Smooth muscle cell (in vitro differentiated cells): ENCODE data around the gene ANO10. TPM values are rescaled to one million over a fixed set of nuclear protein-coding genes. Genes with fewer than 3 reads are reported as not detected.

Source experiments
- DNase-seq: peaks from one replicate; lab custom pipeline; 2025; ENCODE audit not compliant: unreplicated experiment; lab: John Stamatoyannopoulos, UW
- H2AFZ ChIP-seq: fragments of 200-600 bp; sonication (generic); 2 replicates; pipeline ENCODE4 v1.6.0; 2016; ENCODE audit warnings: antibody characterized with exemption, low read depth, mild to moderate bottlenecking
- H3F3A ChIP-seq: fragments of 200-600 bp; sonication (generic); 2 replicates; pipeline ENCODE4 v1.6.0; 2017; ENCODE audit warnings: antibody characterized with exemption, low read depth
- H3K27ac ChIP-seq: fragments of 200-600 bp; sonication (generic); 2 replicates; pipeline ENCODE4 v1.5.1; 2016; ENCODE audit warnings: low read depth, mild to moderate bottlenecking
- H3K27me3 ChIP-seq: fragments of 200-600 bp; sonication (generic); 2 replicates; pipeline ENCODE4 v1.6.1; 2016; ENCODE audit warnings: low read depth, mild to moderate bottlenecking
- H3K36me3 ChIP-seq: fragments of 200-600 bp; sonication (generic); 2 replicates; pipeline ENCODE4 v1.5.1; 2016; ENCODE audit warnings: low read depth
- H3K4me1 ChIP-seq: fragments of 200-600 bp; sonication (generic); 2 replicates; pipeline ENCODE4 v1.5.1; 2016; ENCODE audit warnings: low read depth
- H3K4me2 ChIP-seq: fragments of 200-600 bp; sonication (generic); 2 replicates; pipeline ENCODE4 v1.6.0; 2016; ENCODE audit warnings: mild to moderate bottlenecking
- H3K4me3 ChIP-seq: fragments of 200-600 bp; sonication (generic); 2 replicates; pipeline ENCODE4 v1.5.1; 2016; ENCODE audit warnings: mild to moderate bottlenecking
- H3K79me2 ChIP-seq: fragments of 200-600 bp; sonication (generic); 2 replicates; pipeline ENCODE4 v1.6.0; 2016; ENCODE audit warnings: low read depth, mild to moderate bottlenecking
- H3K9ac ChIP-seq: fragments of 200-600 bp; sonication (generic); 2 replicates; pipeline ENCODE4 v1.6.0; 2016; ENCODE audit warnings: low read depth
- H3K9me3 ChIP-seq: fragments of 200-600 bp; sonication (generic); replicated peaks from 2 replicates; pipeline ENCODE4 v1.5.1; 2016; ENCODE audit warnings: low read depth
- H4K20me1 ChIP-seq: fragments of 200-600 bp; sonication (generic); 2 replicates; pipeline ENCODE4 v1.6.0; 2016; ENCODE audit warnings: low read depth
- CTCF ChIP-seq: fragments of 200-600 bp; sonication (generic); IDR thresholded peaks from 2 replicates; pipeline ENCODE4 v1.5.1; 2017; ENCODE audit warnings: borderline replicate concordance, mild to moderate bottlenecking, antibody characterized with exemption; ENCODE audit not compliant: insufficient read depth, poor library complexity, severe bottlenecking
- WGBS: methylation state at CpG from one replicate; pipeline ENCODE4 v1.1.7; 2016; ENCODE audit warnings: low lambda C conversion rate; 5-methylcytosine and 5-hydroxymethylcytosine counted together
- polyA plus RNA-seq: library from polyadenylated mRNA; unstranded; fragments of >200 nt; fragmentation: Nextera tagmentation; extraction: Ambion mirVana; gene quantifications from 2 replicates; pipeline ENCODE4 v1.2.1, GENCODE V29; 2016
- total RNA-seq: library from RNA; depleted of rRNA; stranded (reverse); fragments of >200 nt; gene quantifications from 2 replicates; pipeline ENCODE4 v1.2.3, GENCODE V29; 2014

The ANO10 gene
- total and polyA plus RNA-seq, 2 experiments from 2014 or later: 19.2 to 25.3 TPM

DNA sequence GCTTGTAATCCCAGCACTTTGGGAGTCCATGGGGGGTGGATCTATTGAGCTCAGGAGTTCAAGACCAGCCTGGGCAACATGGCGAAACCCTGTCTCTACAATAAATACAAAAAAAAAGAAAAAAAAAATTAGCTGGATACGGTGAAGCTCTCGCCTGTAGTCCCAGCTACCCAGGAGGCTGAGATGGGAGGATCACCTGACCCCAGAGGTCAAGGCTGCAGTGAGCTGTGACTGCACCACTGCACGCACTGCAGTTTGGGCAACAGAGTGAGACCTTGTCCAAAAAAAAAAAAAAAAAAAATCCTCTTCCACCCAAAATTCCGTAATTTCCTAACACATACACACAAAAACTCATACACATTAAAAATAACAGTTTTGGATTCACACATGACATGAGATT is 2.2 kb downstream of the ANO10 start:
- Histone ChIP-seq H3K9me3 (no peaks in the 10 kb centered on the region), H3K27ac (no peak overlapping the region), H3K9ac (no peak overlapping the region), H2AFZ (no peak overlapping the region), H3K4me2 (no peak overlapping the region), H3K4me1 (peaks cover 13% of the 10 kb centered on the region), H3K79me2 (peaks cover 18% of the 10 kb centered on the region), H3K27me3 (no peaks in the 10 kb centered on the region), H3F3A (no peaks in the 10 kb centered on the region), H3K4me3 (no peak overlapping the region), H3K36me3 (no peaks in the 10 kb centered on the region), H4K20me1 (peaks cover 45% of the 10 kb centered on the region)
- DNase-seq: no peak
- WGBS: 94% methylated on average over 5 of the region's 5 CpGs
- no peak for TF ChIP-seq CTCF

- H4K20me1 ChIP-seq: peaks cover 45% of the 10 kb centered on the region
- no peak overlapping the region for H2AFZ ChIP-seq
- H3K9ac ChIP-seq: no peak overlapping the region
- WGBS: 89% methylated on average over 1 of the region's 1 CpG
- no peak for DNase-seq
- peaks cover 18% of the 10 kb centered on the region for H3K79me2 ChIP-seq
- peaks cover 13% of the 10 kb centered on the region for H3K4me1 ChIP-seq
- H3F3A ChIP-seq: no peaks in the 10 kb centered on the region
- H3K9me3 ChIP-seq: no peaks in the 10 kb centered on the region
- H3K27me3 ChIP-seq: no peaks in the 10 kb centered on the region
- no peak for TF ChIP-seq CTCF
- H3K36me3 ChIP-seq: no peaks in the 10 kb centered on the region
- no peak overlapping the region for H3K4me2 ChIP-seq
- no peak overlapping the region for H3K27ac ChIP-seq
- H3K4me3 ChIP-seq: no peak overlapping the region
Measured at GRCh38 chr3:43618142-43618541, 3.7 kb downstream of the ANO10 start.

GRCh38 chr3:43616034-43616433 is 5.8 kb downstream of the ANO10 start:
- no peaks in the 10 kb centered on the region for H3K9me3 ChIP-seq
- H3K4me3 ChIP-seq: no peak overlapping the region
- H3K79me2 ChIP-seq: peaks cover 19% of the 10 kb centered on the region
- no peak overlapping the region for H3K27ac ChIP-seq
- WGBS: 87% methylated on average over 5 of the region's 5 CpGs
- H3K4me2 ChIP-seq: no peak overlapping the region
- DNase-seq: no peak
- H3K36me3 ChIP-seq: no peaks in the 10 kb centered on the region
- no peak overlapping the region for H3K9ac ChIP-seq
- peaks cover 7% of the 10 kb centered on the region for H3K4me1 ChIP-seq
- H4K20me1 ChIP-seq: peaks cover 55% of the 10 kb centered on the region
- H2AFZ ChIP-seq: no peak overlapping the region
- no peak for TF ChIP-seq CTCF
- no peaks in the 10 kb centered on the region for H3K27me3 ChIP-seq
- no peaks in the 10 kb centered on the region for H3F3A ChIP-seq

GRCh38 chr3:43615133-43615532 is 6.7 kb downstream of the ANO10 start:
- no peak for DNase-seq
- Histone ChIP-seq H3K79me2 (peaks cover 22% of the 10 kb centered on the region), H3K9me3 (no peaks in the 10 kb centered on the region), H2AFZ (no peak overlapping the region), H3K36me3 (no peaks in the 10 kb centered on the region), H3K27me3 (no peaks in the 10 kb centered on the region), H3K4me1 (peaks cover 1% of the 10 kb centered on the region), H3K9ac (no peak overlapping the region), H3F3A (no peaks in the 10 kb centered on the region), H4K20me1 (peaks cover 52% of the 10 kb centered on the region), H3K4me2 (no peak overlapping the region), H3K27ac (no peak overlapping the region), H3K4me3 (no peak overlapping the region)
- TF ChIP-seq CTCF: no peak
- 97% methylated on average over 1 of the region's 1 CpG for WGBS
